ENCODE measurements around the gene CD82.
A peak's percentile ranks its signal among the peaks of the same experiment; 100 is the strongest.
"Not testable (repeated sequence)": the region's sequence is repeated elsewhere in the genome, so short reads cannot be mapped to it uniquely, and the experiment has no call there.

CD82 gene

DNA sequence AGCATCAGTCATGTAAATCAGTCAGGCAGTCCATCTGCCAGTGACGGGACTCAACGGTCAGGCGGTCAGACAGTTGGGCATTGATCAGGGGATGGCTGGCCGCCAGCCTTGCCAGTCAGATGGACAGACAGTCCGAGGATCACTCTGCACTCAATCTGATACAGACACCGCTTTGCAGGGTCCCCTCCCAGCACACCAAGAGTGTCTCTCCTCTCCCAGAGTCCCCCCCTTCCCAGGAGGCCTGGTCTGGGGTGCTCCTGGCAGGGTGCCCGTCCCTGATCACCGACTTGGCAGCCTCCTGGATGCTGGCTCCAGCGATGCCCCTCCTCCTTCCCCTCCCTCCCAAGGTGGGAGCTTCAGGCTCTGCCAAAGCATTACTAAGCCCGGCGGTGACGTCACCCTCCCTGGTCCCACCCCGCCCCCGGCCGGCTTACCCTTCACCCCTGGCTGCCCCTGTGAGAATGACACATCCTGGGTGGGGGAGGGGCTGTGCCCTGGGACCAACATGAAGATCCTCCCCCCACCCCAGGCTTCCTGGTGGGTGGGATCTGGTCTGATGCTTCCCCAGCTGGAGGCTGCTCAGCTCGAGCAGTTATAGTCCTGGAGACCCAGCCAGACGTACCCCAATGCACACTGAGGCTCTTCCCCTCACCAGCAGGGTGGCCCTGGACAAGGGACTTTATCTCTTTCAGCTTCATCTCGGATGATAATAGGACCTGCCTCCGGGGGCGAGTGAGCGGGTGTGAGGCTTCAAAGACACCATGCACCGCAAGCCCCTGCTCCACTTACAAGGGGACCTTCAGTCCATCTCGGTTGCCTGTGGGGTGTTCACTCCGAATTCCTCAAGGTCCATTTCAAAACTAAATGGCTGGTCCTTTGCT lies 69.2 kb downstream of the CD82 start:
- DNase-seq = peak; percentile 66

DNA sequence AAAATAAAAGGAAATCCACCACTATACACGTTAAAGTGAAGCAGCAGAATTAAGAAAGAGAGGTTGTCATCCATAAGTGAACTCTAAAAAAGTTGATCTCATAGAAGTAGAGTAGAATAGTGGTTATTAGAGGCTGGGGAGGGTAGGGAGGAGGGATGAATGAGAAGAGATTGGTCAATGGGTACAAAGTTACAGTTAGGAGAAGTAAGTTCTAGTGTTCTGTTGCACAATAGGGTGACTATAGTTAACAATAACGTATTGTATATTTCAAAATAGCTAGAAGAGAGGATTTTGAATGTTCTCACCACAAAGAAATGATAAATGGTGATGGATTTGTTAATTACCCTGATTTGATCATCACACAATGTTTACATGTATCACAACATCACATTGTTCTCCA lies 72.0 kb downstream of the CD82 start:
- DNase-seq = no peak

DNA sequence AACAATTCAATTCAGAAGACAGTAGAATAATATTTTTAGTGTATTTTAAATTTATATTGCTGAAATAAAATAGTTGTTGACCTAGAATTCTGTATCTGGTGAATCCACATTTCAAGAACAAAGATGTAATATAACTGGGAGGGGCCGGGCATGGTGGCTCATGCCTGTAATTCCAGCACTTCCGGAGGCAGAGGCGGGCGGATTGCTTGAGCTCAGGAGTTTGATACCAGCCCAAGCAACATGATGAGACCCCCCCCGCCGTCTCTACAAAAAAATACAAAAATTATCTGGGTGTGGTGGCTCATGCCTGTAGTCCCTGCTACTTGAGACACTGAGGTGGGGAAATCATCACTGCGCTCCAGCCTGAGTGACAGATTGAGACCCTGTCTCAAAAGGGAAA lies 72.6 kb downstream of the CD82 start:
- no peak for DNase-seq

DNA sequence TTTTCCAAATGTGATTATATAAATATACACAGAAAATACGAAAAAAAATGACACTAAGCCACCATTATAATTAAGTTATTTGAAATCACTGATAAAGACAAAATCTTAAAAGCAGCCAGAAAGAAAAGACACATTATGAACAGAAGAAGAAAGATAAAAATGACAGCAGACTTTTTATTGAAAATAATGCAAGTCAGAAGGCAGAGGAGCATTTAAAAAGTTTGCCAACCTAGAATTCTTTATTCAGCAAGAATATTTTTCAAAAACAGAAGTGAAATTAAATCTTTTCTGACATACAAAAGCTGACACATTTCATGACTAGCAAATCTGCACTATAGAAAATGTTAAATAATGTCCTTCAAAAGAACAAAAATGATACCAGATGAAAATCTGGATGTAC lies 77.8 kb downstream of the CD82 start:
- no peak for DNase-seq

DNA sequence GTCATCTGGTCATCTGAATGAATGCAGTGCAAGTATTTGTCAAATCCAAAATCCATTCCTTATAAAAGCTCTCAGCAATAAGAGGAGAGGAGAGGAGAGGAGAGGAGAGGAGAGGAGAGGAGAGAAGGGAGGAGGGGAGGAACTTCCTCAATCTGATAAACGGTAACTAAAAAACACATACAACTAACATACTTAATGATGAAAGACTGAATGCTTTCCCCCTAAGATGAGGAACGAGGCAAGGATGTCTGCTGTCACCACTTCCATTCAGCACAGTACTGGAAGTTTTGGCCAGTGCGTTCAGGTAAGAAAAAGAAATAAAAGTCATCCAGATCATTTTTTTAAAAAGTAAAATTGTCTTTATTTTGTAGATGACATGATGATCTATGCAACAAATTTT lies 80.4 kb downstream of the CD82 start:
- DNase-seq = no peak

DNA sequence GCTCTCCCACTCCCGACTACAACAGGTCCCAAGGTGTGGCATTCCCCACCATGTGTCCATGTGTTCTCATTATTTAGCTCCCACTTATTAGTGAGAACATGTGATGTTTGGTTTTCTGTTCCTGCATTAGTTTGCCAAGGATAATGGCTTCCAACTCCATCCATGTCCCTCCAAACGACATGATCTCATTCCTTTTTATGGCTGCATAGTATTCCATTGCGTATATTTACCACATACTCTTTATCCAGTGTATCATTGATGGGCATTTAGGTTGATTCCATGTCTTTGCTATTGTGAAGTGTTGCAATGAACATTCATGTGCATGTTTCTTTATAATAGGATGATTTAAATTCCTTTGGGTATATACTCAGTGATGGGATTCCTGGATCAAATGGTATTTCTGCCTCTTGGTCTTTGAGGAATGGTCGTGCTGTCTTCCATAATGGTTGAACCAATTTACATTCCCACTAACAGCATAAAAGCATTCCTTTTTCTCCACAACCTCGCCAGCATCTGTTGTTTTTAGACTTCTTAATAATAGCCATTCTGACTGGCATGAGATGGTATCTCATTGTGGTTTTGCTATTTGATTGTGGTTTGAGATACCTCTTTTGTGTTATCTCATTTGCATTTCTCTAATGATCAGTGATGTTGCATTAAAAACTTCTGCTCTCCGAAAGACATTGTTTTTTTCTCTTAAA lies 81.9 kb downstream of the CD82 start:
- not testable (repeated sequence) for DNase-seq

DNA sequence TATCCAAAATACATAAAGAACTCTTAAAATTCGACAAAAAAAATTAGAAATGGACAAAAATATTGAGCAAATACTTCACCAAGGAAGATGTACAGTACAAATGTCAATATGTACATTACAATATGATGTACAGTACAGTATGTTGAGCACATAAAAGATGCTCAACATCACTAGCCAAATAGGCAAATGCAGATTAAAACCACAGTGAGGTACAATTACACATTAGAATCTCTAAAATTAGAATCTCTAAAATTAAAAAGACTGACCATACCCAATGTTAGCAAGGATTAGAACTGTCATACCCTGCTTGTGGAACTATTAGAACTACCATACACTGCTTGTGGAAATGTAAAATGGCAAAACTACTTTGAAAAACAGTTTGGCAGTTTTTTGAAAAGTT lies 82.6 kb downstream of the CD82 start:
- DNase-seq = no peak

DNA sequence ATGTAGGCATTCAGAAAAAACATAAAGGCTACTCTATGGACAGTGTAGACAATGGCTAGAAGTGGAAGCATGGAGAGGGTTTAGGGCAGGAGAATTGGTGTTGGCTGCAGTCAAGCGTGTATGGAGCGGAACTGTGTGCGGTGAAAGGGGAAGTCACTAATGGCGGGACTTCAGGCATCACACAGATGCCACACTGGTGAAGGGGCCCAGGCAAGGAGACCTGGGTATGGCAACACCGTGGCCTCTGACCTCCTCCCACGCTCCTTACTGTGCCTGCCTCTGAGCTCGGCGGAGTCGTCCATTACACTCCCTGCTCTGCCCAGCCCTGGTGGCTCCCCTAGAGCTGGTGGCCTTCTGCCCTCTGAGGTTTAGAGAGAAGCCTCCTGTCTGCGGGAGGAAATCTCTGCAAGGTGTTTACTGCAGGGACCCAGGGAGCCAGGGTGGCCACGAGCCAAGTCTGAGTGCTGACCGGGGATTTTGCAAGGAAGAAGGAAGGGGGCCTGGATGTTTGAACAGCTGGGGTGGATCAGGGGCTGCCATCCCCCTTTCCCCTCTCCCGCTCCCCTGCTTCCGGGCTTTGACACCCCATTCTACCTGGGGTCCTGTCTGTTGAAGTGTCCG lies 86.2 kb downstream of the CD82 start:
- no peak for DNase-seq

DNA sequence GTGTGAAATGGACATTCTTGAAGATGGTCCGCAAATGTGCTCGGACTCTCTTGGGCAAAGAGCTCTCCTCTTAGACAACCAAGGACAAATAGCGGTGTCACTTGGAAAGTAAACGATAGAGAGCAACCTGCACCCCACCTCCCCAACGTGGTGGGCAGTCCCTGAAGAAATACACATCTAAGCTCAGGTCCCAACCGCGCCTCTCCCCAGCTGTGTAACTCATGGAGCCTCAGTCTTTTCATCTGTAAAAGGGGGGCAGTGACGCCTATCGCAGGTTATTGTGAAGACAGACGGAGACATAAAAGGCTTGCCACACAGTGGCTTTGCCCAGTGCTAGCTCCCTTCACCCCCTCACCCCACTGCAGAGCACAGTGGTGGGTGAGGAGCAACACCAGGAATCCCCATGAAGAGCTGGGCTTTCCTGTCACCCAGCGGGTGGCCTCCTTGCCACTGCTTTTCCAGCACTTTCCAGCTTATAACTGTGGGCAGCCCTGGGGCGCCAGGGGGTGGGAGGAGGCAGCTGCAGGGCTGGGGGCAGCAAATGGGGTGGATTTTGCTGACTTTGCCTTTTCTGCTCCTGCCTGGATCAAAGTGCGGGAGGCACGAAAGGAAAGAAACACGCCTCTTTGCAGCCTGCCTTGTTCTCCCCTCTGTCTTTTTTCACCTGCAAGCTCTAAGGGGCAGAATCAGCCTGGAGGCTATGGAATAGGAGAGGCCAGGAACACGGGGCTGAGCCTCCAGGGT lies 87.6 kb downstream of the CD82 start:
- DNase-seq = no peak

DNA sequence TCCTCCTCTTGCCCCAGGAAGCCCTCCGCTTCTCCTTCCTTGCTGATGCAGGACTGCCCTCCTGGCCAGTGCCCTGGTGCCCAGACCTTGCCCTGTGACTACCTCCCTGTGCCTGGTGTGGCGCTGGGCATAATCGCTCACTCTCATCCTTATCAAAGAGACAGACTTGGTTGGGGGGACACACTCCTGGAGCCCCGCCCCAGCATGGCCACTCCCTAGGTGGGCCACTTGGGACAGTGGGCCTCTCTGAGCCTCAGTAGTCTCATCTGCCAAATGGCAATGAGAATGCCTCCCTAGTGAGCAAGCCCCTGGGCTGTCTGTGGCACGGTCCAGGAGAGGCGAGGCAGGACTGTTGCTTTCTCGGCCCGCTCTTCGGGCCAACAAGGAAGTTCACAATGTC lies 88.6 kb downstream of the CD82 start:
- no peak for DNase-seq

DNA sequence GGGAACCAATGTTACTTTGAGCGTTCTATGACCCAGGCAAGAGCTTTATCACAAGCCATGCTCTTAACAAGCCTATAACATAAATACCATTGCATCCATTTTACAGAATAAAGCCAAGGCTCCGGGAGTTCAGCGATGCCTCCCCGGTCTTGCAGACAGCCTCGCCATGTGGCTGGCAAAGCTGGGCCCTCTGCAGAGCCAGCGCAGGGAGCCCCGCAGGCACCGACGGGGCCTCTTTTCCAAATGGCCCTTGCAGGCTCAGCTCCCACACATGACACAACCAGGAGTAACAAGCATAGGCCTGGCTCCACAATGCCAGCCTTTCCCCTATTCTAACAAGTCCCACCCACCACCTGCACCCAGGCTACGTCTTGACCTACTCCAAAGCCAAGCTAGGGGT lies 89.1 kb downstream of the CD82 start:
- no peak for DNase-seq

DNA sequence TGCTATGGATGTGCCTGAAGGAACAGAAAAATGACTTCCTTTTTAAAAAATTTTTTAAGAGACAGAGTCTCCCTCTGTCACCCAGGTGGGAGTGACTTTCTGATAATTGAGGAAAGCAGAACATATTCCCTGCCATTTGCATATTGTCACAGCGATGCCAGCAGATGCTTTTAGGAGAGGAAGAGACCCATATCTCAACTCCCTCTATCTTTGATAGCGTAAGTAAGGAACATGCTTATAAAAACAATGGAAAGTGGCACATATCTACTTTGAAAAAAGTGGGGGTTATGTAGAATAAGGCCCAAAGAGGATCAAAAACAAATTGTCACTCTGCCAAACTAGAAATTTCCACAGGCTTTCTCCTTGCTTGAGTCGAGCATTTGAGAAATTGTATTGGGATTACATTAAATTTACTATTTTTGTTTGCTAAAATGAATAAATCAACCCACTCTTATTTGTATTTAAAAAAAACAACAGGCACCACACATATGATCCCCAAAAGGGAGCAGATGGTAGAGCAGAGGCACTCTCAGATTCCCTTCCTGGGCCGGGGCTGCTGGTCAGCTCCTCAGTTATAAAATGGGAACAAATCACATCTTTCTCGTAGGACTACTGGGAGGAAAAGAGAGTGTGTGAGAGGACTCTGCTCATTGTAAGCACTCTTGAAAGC lies 92.5 kb downstream of the CD82 start:
- no peak for DNase-seq

DNA sequence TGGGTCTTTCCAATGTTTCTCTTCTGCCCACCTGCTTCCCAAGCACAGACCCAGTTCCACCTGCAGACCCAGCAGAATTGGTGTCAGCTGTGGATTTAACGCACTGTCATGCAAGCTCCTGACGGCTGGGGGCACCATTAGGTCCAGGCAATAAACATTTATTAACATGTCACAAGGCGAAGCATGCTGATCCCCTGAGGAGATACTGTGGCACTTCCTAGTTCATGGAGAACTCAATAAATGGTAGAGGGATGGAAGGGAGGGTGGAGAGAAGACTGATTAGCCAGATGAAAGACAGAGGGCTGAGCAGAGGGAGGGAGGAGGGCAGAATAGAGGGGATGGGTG lies 93.0 kb downstream of the CD82 start:
- no peak for DNase-seq

DNA sequence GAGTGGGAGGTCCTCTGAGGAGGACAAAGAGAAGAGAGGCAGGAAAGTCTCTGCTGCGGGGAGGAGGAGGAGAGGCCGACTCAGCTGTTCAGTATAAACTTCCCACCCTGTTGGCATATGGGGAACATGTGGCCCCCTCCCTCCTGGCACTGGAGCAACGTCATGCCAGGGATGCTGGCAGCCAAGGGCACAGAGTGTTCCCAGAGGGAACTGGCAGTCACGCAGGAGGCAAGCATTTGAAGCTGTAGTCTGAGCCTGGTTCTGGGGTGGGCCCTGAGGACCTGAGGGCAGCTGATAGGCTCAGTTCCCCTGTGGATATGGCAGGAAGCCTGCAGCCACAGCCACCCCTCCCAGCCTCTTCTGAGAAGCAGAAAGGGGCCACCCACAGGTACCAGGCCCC lies 94.2 kb downstream of the CD82 start:
- no peak for DNase-seq

DNA sequence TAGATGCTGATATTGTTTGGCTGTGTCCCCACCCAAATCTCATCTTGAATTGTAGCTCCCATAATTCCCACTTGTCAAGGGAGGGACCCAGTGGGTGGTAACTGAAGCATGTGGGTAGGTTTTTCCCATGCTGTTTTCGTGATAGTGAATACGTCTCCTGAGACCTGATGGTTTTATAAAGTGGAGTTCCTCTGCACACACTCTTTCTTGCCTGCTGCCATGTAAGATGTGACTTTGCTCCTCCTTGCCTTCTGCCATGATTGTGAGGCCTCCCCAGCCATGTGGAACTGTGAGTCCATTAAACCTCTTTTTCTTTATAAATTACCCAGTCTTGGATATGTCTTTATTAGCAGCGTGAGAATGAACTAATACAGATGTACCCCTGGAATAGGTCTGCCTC lies 95.1 kb downstream of the CD82 start:
- not testable (repeated sequence) for DNase-seq

DNA sequence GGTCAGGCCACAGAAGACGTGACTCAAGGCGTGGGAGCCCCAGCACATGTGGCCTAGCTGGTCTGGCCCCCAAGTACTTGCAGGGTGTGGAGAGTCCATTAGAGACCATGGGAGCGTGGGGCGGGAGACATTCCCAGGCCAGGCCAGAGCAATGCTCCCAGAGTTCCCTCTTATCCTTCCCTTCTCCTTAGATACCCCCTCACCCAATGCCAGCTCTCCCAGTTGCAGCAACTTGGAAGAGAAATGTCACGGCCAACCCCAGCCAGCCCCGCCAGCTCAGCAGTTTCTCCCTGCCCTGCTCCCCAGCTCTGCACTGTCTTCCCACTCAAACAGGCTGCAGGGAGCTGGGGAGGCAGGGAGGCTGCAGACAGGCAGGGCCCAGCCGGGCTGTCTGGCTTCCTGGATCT lies 95.9 kb downstream of the CD82 start:
- no peak for DNase-seq

Data from activated CD8-positive, alpha-beta memory T cell treated with anti-CD3 and anti-CD28 coated beads, Interleukin-2, amount 50 U/mL, for 48 hours (primary cell).